ENCODE results near the gene GRIK1.

The GRIK1 gene

GRCh38 chr21:29523646-29524045 lies 416.1 kb downstream of the GRIK1 start:
- no peaks in the 10 kb centered on the region for H3K36me3 ChIP-seq (ENCODE audit: control insufficient read depth, low read length)
- TF ChIP-seq EZH2phosphoT487 (IDR thresholded peaks at IDR 0.05; ENCODE audit: borderline replicate concordance, low read length) (no peak), CTCF (IDR thresholded peaks at IDR 0.05; ENCODE audit: low read depth, low read length, poor library complexity, severe bottlenecking) (no peak)
- H3F3A ChIP-seq (ENCODE audit: control insufficient read depth, insufficient read depth) = no peaks in the 10 kb centered on the region
- no peak overlapping the region for H3K4me3 ChIP-seq (ENCODE audit: low read length)
- no peak overlapping the region for H3K27ac ChIP-seq (ENCODE audit: low read depth, low read length)
- no peaks in the 10 kb centered on the region for H3K79me2 ChIP-seq (ENCODE audit: control insufficient read depth, low read length)
- H4K20me1 ChIP-seq (ENCODE audit: control insufficient read depth, insufficient read depth, low read depth, low read length) = no peaks in the 10 kb centered on the region
- no peaks in the 10 kb centered on the region for H3K4me1 ChIP-seq (ENCODE audit: control insufficient read depth, low read length)
- no peaks in the 10 kb centered on the region for H3K27me3 ChIP-seq (ENCODE audit: control insufficient read depth, low read length)
- no peak overlapping the region for H3K4me2 ChIP-seq (ENCODE audit: low read length)
- H3K9me3 ChIP-seq (ENCODE audit: control insufficient read depth, insufficient read depth, low read length) = peaks cover 27% of the 10 kb centered on the region
- no peaks in the 10 kb centered on the region for H3K9me2 ChIP-seq (replicated peaks; ENCODE audit: control insufficient read depth, low read length)

DNA sequence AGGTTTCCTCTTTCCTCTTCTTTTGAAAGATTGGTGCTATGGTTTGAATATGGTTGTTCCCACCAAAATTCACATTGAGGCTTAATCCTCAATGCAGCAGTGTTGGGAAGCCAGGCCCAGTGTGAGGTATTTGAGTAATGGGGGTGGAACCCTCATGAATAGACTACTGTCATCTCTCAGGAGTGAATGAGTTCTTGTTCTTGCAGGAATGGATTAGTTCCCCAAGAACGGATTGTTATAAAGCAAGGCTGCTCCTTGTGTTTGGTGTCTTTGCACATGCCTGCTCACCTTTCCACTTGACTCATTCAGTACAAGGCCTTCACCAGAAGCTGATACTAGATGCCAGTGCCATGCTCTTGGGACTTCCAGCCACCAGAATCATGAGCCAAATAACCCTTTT lies 417.9 kb downstream of the GRIK1 start:
- Histone ChIP-seq H3K4me3 (ENCODE audit: low read length) (no peak overlapping the region), H3K9me2 (replicated peaks; ENCODE audit: control insufficient read depth, low read length) (no peaks in the 10 kb centered on the region), H4K20me1 (ENCODE audit: control insufficient read depth, insufficient read depth, low read depth, low read length) (no peaks in the 10 kb centered on the region), H3K4me2 (ENCODE audit: low read length) (no peak overlapping the region), H3K4me1 (ENCODE audit: control insufficient read depth, low read length) (no peaks in the 10 kb centered on the region), H3K36me3 (ENCODE audit: control insufficient read depth, low read length) (no peaks in the 10 kb centered on the region), H3K27ac (ENCODE audit: low read depth, low read length) (no peak overlapping the region), H3K79me2 (ENCODE audit: control insufficient read depth, low read length) (no peaks in the 10 kb centered on the region), H3K27me3 (ENCODE audit: control insufficient read depth, low read length) (no peaks in the 10 kb centered on the region), H3F3A (ENCODE audit: control insufficient read depth, insufficient read depth) (no peaks in the 10 kb centered on the region), H3K9me3 (ENCODE audit: control insufficient read depth, insufficient read depth, low read length) (peaks cover 18% of the 10 kb centered on the region)
- TF ChIP-seq CTCF (IDR thresholded peaks at IDR 0.05; ENCODE audit: low read depth, low read length, poor library complexity, severe bottlenecking) (no peak), EZH2phosphoT487 (IDR thresholded peaks at IDR 0.05; ENCODE audit: borderline replicate concordance, low read length) (no peak)

GRCh38 chr21:29520171-29520570 lies 419.6 kb downstream of the GRIK1 start:
- H3K27ac ChIP-seq (ENCODE audit: low read depth, low read length) = no peak overlapping the region
- no peaks in the 10 kb centered on the region for H3K4me1 ChIP-seq (ENCODE audit: control insufficient read depth, low read length)
- no peak for TF ChIP-seq CTCF (IDR thresholded peaks at IDR 0.05; ENCODE audit: low read depth, low read length, poor library complexity, severe bottlenecking)
- no peak for TF ChIP-seq EZH2phosphoT487 (IDR thresholded peaks at IDR 0.05; ENCODE audit: borderline replicate concordance, low read length)
- H3K9me2 ChIP-seq (replicated peaks; ENCODE audit: control insufficient read depth, low read length) = no peaks in the 10 kb centered on the region
- H3K79me2 ChIP-seq (ENCODE audit: control insufficient read depth, low read length) = no peaks in the 10 kb centered on the region
- no peaks in the 10 kb centered on the region for H3F3A ChIP-seq (ENCODE audit: control insufficient read depth, insufficient read depth)
- H4K20me1 ChIP-seq (ENCODE audit: control insufficient read depth, insufficient read depth, low read depth, low read length) = no peaks in the 10 kb centered on the region
- no peak overlapping the region for H3K4me2 ChIP-seq (ENCODE audit: low read length)
- no peaks in the 10 kb centered on the region for H3K36me3 ChIP-seq (ENCODE audit: control insufficient read depth, low read length)
- H3K27me3 ChIP-seq (ENCODE audit: control insufficient read depth, low read length) = no peaks in the 10 kb centered on the region
- H3K9me3 ChIP-seq (ENCODE audit: control insufficient read depth, insufficient read depth, low read length) = 0 out of 2 replicates have a peak, but pooled peaks cover 5% of the 10 kb centered on the region
- no peak overlapping the region for H3K4me3 ChIP-seq (ENCODE audit: low read length)

Data from DOHH2 (cell line).